Stimulated activated naive CD8-positive, alpha-beta T cell treated with anti-CD3 and anti-CD28 coated beads, Interleukin-15, Interleukin-2, amounts not matched to agents 100 ng/mL and 50 ng/mL, for 24 hours (primary cell): Measurements from ENCODE around the gene ADCY2.

Experiments
- H3K27ac Mint-ChIP-seq: one replicate; pipeline ENCODE4 v1.8.0; 2021; ENCODE audit warnings: mild to moderate bottlenecking, mixed read lengths
- H3K27me3 Mint-ChIP-seq: one replicate; pipeline ENCODE4 v1.8.0; 2021; ENCODE audit warnings: mixed read lengths
- H3K36me3 Mint-ChIP-seq: one replicate; pipeline ENCODE4 v1.8.0; 2021; ENCODE audit warnings: low read depth, mixed read lengths
- H3K4me1 Mint-ChIP-seq: one replicate; pipeline ENCODE4 v1.8.0; 2021; ENCODE audit warnings: low read depth, mixed read lengths
- H3K4me3 Mint-ChIP-seq: one replicate; pipeline ENCODE4 v1.8.0; 2021; ENCODE audit warnings: mild to moderate bottlenecking, mixed read lengths
- H3K9me3 Mint-ChIP-seq: one replicate; pipeline ENCODE4 v1.8.0; 2021; ENCODE audit warnings: mixed read lengths

ADCY2 gene

DNA sequence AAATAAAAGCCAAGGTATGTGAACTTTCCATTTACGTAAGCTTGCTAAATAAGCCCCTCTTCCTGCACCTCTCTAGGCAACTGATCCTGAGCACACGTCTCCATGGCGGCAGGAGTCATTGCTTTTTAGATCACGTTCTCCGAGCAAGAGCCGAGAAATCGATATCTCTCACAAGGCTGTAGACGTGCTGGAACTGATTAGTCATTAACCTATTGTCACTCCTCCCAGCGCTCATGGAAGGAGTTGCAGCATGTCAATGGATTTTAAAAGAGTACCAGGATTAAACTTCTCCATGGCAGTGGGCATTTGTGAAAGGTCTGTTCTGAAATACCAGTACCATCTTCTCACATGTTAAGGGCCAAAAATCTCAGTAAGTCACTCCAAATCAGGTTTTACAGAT is 4.7 kb upstream of the ADCY2 start:
- Mint-ChIP-seq H3K36me3 (no peaks in the 10 kb centered on the region), H3K27ac (no peak overlapping the region), H3K27me3 (peaks cover 19% of the 10 kb centered on the region), H3K4me1 (no peaks in the 10 kb centered on the region), H3K4me3 (no peak overlapping the region), H3K9me3 (no peaks in the 10 kb centered on the region)

DNA sequence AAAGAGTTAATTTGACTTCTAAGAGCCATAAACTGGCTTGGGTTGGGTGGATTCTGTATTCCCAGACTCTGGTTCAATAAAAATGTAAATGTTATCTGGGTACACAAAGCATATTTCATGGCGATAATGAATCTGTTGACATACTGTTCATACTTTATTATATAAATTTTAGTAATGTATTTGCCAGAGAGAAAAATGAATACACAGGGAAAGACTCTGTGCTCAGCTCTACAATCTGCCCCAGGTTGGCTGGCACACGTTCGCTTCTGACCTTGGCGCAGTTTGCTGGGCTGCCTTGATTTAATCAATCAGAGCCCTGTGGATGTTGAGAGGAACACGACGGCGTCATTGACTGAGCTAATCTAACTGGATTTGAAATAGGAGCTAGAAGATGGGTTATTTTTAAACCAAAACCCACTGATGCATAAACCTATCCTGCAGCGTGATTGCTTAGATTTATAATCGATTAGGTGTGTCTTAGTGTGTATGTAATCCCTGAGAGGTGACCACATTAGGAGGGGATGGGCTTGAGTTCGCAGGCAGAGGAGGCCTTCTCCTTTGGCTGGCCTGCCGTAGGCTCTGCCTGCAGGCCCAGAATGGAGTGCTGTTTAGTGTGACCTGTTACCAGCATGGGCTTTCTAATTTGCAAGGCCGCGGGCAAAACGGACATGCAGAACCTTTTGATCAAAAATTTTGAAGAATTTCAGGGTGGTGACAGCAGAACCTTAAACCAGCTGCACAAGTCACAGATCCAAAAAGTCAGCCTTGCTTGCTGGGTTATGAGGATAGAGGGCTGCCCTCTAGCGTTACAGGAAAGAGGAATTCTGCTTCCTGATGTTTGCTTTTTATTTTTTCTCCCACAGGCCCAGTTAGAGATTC is 3.9 kb upstream of the ADCY2 start:
- Mint-ChIP-seq H3K27ac (no peak overlapping the region), H3K27me3 (peaks cover 23% of the 10 kb centered on the region), H3K4me1 (peaks cover 5% of the 10 kb centered on the region), H3K9me3 (no peaks in the 10 kb centered on the region), H3K4me3 (no peak overlapping the region), H3K36me3 (no peaks in the 10 kb centered on the region)

DNA sequence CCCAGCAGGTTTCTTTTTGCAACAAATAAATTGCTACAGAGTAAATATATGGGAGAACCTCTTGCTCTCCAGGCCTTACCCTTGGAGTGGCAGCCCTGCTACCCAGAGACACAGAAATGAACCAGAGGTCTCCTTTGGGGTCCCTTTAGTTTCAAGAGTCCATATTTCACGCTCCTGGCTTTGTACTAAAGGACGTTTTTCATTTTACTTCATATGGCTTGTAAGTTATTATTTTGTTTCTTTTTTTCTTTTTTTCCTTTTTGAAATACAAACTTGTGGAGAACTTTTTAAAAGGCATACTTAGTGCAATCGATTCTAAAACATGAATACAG is 3.3 kb upstream of the ADCY2 start:
- H3K27ac Mint-ChIP-seq, result no peak overlapping the region
- no peaks in the 10 kb centered on the region for H3K36me3 Mint-ChIP-seq
- H3K27me3 Mint-ChIP-seq, result peaks cover 29% of the 10 kb centered on the region
- H3K4me1 Mint-ChIP-seq, result peaks cover 5% of the 10 kb centered on the region
- H3K9me3 Mint-ChIP-seq, result no peaks in the 10 kb centered on the region
- H3K4me3 Mint-ChIP-seq, result no peak overlapping the region

DNA sequence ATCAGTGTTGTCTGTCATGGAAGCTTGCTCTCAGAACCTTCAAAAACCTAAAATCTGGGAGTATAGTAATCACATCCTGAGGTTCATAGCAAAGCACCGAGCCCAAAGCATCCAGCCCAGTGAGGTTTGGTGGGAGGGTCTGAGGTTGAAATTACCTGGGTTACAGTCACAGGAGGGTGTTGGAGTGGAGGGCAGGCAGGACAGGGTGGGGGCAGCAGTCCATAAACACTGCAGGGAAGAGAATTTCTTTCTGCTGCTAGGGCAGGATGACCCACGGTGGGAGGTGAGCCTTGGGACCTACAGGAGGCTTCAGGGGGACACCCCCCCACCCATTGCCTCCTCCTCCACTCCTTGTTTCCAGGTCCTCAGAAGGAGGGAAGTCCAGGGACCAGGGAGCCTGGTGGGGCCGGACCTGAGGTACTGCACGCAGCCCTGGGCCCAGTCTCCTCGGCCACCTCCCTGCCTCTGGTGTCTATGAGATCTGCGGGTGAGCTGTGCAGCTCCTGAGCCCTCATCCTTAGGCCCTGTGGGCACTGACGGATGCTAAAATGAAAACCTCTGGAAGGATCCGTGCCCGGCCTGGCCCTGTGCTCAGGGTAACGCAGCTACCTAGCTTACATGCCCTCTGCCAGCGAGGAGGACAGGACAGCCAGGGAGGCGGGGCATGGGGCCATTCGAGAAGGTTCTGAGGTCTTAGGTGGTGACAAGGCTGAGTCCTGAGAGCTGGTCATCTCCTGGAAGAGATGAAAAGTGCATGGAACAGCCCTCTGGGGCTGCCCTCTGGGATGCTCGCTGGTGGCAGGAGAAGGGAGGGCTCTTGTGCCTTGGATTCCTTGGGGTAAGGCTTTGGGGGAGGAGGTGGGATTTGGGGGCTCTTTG is 1.8 kb upstream of the ADCY2 start:
- H3K4me3 Mint-ChIP-seq, result no peak overlapping the region
- H3K27me3 Mint-ChIP-seq, result peaks cover 42% of the 10 kb centered on the region
- H3K27ac Mint-ChIP-seq, result no peak overlapping the region
- H3K9me3 Mint-ChIP-seq, result no peaks in the 10 kb centered on the region
- H3K36me3 Mint-ChIP-seq, result no peaks in the 10 kb centered on the region
- peaks cover 5% of the 10 kb centered on the region for H3K4me1 Mint-ChIP-seq

DNA sequence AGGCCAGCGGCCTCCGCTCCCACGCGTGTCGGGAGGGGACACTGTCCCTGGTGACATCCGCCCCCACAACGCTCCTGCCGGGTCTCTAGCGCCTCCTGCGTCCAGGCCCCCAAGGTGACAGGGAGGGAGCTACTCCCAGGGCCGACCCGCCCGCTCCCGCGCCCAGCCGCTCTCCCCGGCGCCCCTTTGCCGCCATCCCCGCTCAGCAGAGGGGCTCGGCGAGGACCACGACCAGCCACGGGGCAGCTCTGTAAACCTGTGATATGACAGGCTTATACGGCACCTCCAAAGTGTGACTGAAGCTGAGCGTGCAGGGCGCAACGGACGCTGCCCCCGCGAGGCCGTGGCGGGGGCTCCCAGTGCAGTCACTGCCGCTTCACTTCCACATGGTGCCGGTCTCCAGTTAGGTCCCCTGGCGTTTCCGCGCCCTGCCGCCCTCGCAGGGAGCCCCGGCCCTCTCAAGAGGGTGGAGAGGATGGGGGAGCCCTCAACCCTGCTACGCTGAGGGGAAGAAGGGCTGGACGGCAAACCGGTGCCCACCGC is 978 bp upstream of the ADCY2 start:
- no peaks in the 10 kb centered on the region for H3K36me3 Mint-ChIP-seq
- H3K27ac Mint-ChIP-seq, result no peak overlapping the region
- no peak overlapping the region for H3K4me3 Mint-ChIP-seq
- H3K4me1 Mint-ChIP-seq, result peaks cover 5% of the 10 kb centered on the region
- peaks cover 42% of the 10 kb centered on the region for H3K27me3 Mint-ChIP-seq
- H3K9me3 Mint-ChIP-seq, result no peaks in the 10 kb centered on the region

DNA sequence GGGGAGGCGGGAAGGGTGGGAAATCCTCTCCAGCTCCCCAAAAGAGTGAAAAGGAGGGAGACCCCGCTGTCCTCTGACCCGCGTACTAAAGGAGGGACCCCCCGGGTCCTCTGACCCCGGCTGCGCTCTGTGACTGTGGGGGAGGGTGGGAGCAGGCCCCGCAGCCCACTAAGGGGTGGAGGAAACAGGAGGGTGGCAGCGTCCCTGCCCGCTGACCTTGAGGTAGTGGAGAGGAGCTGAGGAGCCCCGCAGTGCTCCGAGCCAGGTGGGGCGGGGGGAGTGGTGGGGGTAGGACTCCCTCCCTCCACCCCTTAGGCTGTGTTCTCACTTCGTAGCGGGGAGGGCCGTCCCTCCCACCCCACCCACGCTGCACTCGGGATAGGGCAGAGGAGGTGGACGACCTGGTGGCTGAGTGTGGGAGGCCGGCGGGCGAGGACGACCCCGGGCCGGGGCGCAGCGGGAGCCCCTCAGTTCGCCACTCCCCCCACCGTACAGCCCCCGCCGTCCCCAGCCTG is 449 bp upstream of the ADCY2 start:
- peaks cover 42% of the 10 kb centered on the region for H3K27me3 Mint-ChIP-seq
- no peak overlapping the region for H3K27ac Mint-ChIP-seq

DNA sequence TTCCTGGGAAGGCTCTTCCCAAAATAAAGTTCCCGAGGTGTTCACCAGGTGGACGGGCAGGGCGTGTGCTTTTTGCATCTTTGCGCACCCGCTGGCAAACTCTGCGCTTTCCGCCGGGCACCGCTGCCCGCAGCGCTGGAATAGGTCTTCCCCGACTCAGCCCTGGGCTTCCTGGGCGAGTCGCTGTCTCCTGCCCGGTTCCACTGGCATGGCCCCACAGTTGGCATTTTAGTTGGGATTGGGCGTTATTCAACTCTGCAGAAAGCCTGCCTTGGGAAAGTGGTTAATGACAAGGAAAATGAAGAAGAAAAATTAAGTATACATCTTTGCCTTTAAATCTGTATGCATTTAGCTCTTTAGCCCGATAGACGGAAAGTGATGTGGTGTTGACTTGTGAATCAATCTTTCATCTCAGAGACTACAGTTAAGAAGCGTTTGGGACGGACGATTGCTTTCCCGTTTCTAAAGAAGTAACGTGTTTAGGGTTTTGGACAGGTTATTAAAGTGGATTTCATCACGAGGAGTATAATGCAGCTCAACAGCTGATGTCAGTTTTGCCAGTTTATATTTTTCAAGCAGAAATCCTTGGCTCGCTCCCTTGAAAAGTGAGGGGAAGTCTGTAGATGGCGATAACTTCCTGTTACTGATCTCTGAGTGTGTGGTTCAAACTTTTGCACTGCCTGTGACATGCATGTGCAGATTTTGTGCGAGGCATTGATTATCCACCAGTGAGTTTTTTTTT is 946 bp downstream of the ADCY2 start:
- H3K27me3 Mint-ChIP-seq, result peaks cover 39% of the 10 kb centered on the region
- H3K4me3 Mint-ChIP-seq, result no peak overlapping the region
- H3K36me3 Mint-ChIP-seq, result no peaks in the 10 kb centered on the region
- no peak overlapping the region for H3K27ac Mint-ChIP-seq
- H3K9me3 Mint-ChIP-seq, result no peaks in the 10 kb centered on the region
- H3K4me1 Mint-ChIP-seq, result peaks cover 5% of the 10 kb centered on the region

More for the DNA sequence above, 449 bp upstream of the ADCY2 start:
- Mint-ChIP-seq H3K4me3 (no peak overlapping the region), H3K36me3 (no peaks in the 10 kb centered on the region), H3K9me3 (no peaks in the 10 kb centered on the region), H3K4me1 (peaks cover 5% of the 10 kb centered on the region)

DNA sequence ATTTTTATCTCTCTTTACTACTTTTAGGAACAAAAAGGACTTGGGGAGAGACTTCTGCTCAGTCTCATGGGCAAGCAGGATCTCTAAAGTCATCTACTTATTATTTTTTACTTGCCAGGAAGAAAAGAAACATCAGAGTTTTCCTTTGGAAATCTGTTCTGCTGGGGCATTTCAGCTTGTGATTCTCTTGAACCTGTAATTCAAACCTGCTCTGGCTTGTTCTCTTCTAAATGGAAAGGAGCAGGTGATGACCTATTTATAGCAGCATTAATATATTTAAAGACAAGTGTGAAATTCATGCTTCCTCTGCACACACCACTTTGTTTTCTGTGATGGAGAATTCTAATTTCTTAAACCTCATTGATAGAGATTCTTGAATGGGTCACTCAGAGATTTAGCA is 2.0 kb downstream of the ADCY2 start:
- H3K4me3 Mint-ChIP-seq, result no peak overlapping the region
- H3K27me3 Mint-ChIP-seq, result peaks cover 39% of the 10 kb centered on the region
- H3K9me3 Mint-ChIP-seq, result no peaks in the 10 kb centered on the region
- peaks cover 5% of the 10 kb centered on the region for H3K4me1 Mint-ChIP-seq
- H3K27ac Mint-ChIP-seq, result no peak overlapping the region
- no peaks in the 10 kb centered on the region for H3K36me3 Mint-ChIP-seq

DNA sequence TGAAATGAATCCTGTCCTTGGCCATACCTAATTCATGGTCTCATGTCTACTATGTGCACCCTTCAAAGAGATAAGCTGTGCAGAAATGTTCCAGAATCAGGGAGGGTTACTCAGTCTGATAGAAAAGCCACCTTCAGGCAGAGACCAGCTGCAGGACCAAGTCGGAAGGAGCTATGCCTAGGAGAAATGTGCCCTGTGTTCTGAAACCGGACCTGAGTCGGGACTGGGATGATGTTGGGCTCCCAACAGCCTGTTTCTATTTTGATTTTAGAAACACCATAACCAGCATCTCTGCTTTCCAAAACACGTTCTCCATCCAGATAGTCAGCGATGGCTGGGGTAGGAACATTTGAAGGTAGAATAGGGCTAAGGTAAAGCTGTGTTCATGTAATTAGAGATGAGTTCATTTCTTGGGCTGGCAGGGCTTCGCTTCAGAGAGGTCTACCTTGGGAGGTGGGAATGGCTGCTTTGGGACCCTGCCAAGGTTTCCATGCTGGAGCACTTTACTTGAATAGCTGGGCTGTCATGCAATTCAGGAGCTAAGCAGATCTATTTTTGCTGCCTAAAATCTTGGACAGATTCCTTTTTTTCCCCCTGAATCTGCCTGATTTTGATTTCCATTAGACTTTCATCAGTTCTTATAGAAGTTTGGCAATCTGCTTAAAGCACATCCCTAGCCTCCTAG is 2.8 kb downstream of the ADCY2 start:
- peaks cover 5% of the 10 kb centered on the region for H3K4me1 Mint-ChIP-seq
- no peaks in the 10 kb centered on the region for H3K9me3 Mint-ChIP-seq
- peaks cover 31% of the 10 kb centered on the region for H3K27me3 Mint-ChIP-seq
- no peak overlapping the region for H3K27ac Mint-ChIP-seq
- H3K36me3 Mint-ChIP-seq, result no peaks in the 10 kb centered on the region
- H3K4me3 Mint-ChIP-seq, result no peak overlapping the region

DNA sequence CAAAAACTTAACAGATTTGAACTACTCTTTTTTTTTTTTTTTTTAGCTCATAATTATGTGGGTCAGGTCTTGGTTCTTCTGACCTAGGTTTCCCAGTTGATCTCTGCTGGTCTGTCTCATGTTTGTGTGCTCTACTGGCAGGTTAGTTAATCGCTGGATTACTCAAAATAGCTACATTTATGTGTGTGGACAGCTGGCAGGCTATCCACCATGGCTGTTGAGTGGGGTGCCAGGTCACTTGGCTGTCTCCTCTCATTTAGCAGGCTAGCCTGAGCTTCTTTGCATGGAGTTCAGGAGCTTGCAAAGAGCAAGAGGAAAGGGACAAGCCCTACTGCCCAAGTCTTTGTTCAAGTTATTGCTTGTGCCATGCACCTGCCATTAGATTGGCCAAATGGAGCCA is 9.3 kb downstream of the ADCY2 start:
- H3K9me3 Mint-ChIP-seq, result peaks cover 8% of the 10 kb centered on the region
- no peaks in the 10 kb centered on the region for H3K27me3 Mint-ChIP-seq
- no peak overlapping the region for H3K27ac Mint-ChIP-seq
- no peaks in the 10 kb centered on the region for H3K4me1 Mint-ChIP-seq
- H3K4me3 Mint-ChIP-seq, result no peak overlapping the region
- H3K36me3 Mint-ChIP-seq, result no peaks in the 10 kb centered on the region

DNA sequence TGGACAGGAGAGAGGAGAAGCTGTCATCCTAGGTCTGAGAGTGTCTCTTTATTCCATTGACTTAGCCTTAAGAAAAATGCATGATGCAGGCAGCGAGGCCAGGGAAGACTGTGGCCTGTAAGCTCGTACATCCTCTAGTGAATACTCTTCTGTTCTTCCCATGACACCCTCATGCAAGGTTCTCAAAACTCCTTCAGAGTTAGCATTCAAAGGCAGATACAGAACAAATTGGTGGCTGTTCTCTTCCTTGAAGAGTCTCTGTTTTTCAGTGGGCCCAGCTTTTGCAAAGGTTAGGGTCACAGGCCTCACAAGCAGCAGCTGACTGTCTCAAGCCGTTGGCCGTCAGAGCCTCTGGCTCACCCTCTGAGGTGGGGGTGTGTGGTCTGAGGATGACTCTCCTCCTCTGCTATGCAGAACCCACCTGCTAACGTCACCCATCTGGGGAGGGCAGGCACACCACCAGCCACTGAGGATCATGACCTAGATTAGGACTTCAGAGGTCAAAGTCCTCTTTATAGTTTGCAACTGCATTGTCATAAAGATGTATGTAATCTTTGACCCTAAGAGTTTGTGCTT is 15.1 kb downstream of the ADCY2 start:
- H3K27ac Mint-ChIP-seq, result no peak overlapping the region
- H3K36me3 Mint-ChIP-seq, result no peaks in the 10 kb centered on the region
- H3K9me3 Mint-ChIP-seq, result no peaks in the 10 kb centered on the region
- H3K4me1 Mint-ChIP-seq, result no peaks in the 10 kb centered on the region
- no peaks in the 10 kb centered on the region for H3K27me3 Mint-ChIP-seq
- no peak overlapping the region for H3K4me3 Mint-ChIP-seq

DNA sequence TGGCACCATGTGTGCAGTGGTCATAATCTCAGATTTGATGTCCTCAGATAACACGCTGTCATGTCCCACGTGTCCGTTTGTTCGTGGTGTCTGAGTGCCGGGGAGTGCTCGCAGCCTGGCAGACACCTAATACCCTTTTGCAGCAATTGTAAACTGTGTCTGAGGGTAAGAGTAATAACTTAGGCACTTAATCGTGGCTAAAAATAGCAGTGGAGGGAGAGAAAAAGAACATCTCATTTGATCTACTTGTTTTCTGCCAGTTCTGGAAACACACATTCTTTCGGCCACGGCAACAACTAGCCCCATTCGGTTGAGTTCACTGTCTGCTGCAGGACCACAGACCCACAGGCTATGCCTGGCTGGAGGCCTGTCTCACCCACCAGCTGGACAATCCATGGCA is 16.5 kb downstream of the ADCY2 start:
- Mint-ChIP-seq H3K36me3 (no peaks in the 10 kb centered on the region), H3K27me3 (no peaks in the 10 kb centered on the region), H3K27ac (no peak overlapping the region), H3K9me3 (no peaks in the 10 kb centered on the region), H3K4me3 (no peak overlapping the region), H3K4me1 (no peaks in the 10 kb centered on the region)

DNA sequence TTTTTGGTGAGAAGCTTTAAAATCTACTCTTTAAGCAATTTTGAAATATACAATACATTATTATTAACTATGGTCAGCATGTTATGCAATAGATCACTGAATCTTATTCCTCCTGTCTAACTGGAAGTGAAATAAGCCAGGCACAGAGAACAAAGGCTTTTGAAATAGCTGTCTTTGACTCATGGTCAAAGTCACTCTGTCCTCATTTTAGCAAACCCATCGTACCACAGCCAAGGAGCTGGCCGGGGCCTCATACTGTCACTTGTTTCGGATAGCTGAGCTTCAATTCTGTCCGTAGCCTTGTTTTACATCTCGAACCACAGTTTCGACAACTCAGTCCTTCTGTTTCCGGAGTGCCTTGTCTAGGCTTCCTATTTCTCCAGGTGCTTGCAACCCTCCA is 19.2 kb downstream of the ADCY2 start:
- no peaks in the 10 kb centered on the region for H3K36me3 Mint-ChIP-seq
- H3K9me3 Mint-ChIP-seq, result no peaks in the 10 kb centered on the region
- no peak overlapping the region for H3K4me3 Mint-ChIP-seq
- peaks cover 5% of the 10 kb centered on the region for H3K27me3 Mint-ChIP-seq
- H3K4me1 Mint-ChIP-seq, result no peaks in the 10 kb centered on the region
- H3K27ac Mint-ChIP-seq, result no peak overlapping the region
